Bronchial epithelial cell (primary cell): Measurements from ENCODE around the gene UGT2B17. TPM values are rescaled to one million over a fixed set of nuclear protein-coding genes. Genes with fewer than 3 reads are reported as not detected.

ENCODE experiments used
- DNase-seq: peaks from one replicate; pipeline ENCODE4 v3.0.0-alpha.2; 2010; ENCODE audit warnings: low read depth
- FAIRE-seq: peaks from 2 replicates; lab custom pipeline; 2011; peaks lifted over from hg19 to GRCh38; lab: Jason Lieb, UNC
- H3K27me3 ChIP-seq: 2 replicates; pipeline ENCODE4 v1.5.1; 2011; ENCODE audit warnings: low read length; ENCODE audit not compliant: control insufficient read depth, insufficient read depth
- H3K36me3 ChIP-seq: 2 replicates; pipeline ENCODE4 v1.5.1; 2011; ENCODE audit warnings: low read length; ENCODE audit not compliant: control insufficient read depth, insufficient read depth
- H3K4me3 ChIP-seq: 2 replicates; pipeline ENCODE4 v1.5.1; 2011; ENCODE audit warnings: mild to moderate bottlenecking, low read depth, low read length, control low read depth
- total RNA-seq: library from RNA; depleted of rRNA; stranded (reverse); fragments of >200 nt; gene quantifications from 2 replicates; pipeline ENCODE4 v1.2.1, GENCODE V29; 2014
- TF ChIP-seq, protein P1 (sequence below): IDR thresholded peaks from 2 replicates; pipeline ENCODE4 v1.5.1; 2011; ENCODE audit warnings: mild to moderate bottlenecking, moderate library complexity, low read length, control low read depth, inconsistent platforms; ENCODE audit not compliant: insufficient read depth, severe bottlenecking

The UGT2B17 gene
- total RNA-seq, 1 donor from 2014 or later, result not detected

DNA sequence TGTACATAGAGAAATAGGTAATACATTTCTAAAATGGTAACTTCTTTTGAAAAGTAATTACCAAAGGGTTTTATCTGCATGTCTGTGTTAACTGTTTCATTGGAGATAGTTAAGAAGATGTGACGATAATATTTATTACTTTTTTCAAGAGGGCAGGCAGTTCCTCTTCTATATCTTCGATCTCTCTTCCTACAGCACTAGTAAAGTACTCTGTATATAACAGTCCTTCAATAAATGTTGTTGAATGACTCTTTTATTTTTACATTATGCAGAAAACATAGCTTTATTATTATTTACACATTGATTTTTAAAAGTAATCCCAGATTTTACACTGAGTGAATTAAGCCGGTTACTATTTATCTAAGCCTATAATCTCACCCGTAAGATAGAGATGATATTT lies 77.1 kb downstream of the UGT2B17 start:
- H3K36me3 ChIP-seq, result no peaks in the 10 kb centered on the region
- no peaks in the 10 kb centered on the region for H3K27me3 ChIP-seq
- H3K4me3 ChIP-seq, result no peak overlapping the region
- DNase-seq (no peak), FAIRE-seq (no peak)
- TF ChIP-seq, protein P1, sequence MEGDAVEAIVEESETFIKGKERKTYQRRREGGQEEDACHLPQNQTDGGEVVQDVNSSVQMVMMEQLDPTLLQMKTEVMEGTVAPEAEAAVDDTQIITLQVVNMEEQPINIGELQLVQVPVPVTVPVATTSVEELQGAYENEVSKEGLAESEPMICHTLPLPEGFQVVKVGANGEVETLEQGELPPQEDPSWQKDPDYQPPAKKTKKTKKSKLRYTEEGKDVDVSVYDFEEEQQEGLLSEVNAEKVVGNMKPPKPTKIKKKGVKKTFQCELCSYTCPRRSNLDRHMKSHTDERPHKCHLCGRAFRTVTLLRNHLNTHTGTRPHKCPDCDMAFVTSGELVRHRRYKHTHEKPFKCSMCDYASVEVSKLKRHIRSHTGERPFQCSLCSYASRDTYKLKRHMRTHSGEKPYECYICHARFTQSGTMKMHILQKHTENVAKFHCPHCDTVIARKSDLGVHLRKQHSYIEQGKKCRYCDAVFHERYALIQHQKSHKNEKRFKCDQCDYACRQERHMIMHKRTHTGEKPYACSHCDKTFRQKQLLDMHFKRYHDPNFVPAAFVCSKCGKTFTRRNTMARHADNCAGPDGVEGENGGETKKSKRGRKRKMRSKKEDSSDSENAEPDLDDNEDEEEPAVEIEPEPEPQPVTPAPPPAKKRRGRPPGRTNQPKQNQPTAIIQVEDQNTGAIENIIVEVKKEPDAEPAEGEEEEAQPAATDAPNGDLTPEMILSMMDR, result no peak

DNA sequence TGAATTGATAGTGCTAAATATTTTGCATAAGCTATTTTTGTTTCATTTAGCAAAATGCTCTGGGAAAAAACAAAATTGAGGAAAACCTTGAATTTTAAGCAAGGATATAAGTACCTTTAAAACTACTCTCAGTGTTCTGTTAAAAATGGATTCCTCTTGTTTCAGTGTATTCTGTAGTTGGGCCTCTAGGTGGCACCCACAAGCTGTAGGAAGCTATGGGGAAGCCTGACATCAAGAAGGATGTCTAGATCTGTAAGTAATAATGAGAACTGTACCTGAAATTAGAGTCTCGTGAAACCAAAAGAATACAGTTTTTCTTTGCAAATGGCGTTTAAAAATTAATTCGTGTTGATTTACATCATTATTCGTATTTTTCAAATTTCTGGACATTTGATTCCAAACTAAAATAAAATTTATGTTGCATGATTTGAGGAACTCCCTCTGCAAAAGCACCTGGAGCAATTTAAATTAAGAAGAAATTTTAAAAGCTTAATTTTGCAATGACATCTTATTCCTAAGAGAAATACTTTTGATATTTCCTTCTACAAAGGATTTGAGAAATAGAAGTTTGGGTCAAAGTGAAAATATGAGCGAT lies 77.6 kb downstream of the UGT2B17 start:
- FAIRE-seq, result no peak
- H3K4me3 ChIP-seq, result no peak overlapping the region
- H3K36me3 ChIP-seq, result no peaks in the 10 kb centered on the region
- peak; percentile 63 for DNase-seq
- H3K27me3 ChIP-seq, result no peaks in the 10 kb centered on the region
- TF ChIP-seq, protein P1, result peak; percentile 60

DNA sequence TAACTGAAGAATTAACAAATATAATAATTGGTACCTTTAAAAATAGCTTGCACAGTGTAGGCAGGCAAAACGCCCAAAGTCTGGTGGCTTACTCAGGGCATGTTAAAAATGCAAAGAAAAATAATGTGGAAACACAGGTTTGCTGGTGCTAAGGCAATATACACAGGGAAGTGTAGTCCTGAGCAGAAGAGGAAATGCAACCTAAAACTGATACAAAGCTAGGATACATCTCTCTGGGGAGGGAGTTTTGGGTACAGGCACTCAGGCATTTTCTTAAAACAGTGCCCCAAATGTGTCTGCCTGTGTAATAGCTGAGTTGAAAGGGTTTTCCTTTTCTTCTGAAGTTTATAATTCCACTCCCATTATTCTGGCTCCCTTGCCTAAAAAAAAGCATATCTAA lies 81.4 kb downstream of the UGT2B17 start:
- FAIRE-seq (no peak), DNase-seq (no peak)
- Histone ChIP-seq H3K4me3 (no peak overlapping the region), H3K27me3 (no peaks in the 10 kb centered on the region), H3K36me3 (no peaks in the 10 kb centered on the region)
- TF ChIP-seq, protein P1, result no peak

DNA sequence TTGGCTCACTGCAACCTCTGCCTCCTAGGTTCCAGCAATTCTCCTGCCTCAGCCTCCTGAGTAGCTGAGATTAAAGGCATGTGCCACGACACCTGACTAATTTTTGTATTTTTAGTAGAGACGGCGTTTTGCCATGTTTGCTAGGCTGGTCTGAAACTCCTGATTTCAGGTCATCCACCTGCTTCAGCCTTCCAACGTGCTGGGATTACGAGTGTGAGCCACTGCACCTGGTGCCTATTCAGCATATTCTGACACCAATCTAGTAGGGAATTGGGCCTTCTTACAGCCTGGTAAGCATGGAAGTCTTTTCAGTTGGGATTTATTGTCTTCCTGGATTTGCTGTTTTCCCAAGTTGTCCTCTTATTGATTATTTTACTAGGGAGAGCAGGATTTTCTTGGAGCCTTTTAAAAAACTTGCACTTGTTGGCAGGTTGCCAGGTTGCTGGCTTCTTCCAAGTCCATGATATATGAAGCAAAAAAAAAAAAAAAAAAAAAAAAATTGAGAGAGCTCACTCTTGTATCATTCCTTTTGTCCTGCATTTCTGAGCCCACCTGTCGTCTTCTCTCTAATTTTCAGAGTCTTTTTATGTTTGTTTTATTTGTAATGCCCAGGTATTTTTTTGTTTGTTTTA lies 85.2 kb downstream of the UGT2B17 start:
- TF ChIP-seq, protein P1, result no peak
- Histone ChIP-seq H3K27me3 (no peaks in the 10 kb centered on the region), H3K4me3 (no peak overlapping the region), H3K36me3 (no peaks in the 10 kb centered on the region)
- no peak for DNase-seq
- FAIRE-seq, result no peak

DNA sequence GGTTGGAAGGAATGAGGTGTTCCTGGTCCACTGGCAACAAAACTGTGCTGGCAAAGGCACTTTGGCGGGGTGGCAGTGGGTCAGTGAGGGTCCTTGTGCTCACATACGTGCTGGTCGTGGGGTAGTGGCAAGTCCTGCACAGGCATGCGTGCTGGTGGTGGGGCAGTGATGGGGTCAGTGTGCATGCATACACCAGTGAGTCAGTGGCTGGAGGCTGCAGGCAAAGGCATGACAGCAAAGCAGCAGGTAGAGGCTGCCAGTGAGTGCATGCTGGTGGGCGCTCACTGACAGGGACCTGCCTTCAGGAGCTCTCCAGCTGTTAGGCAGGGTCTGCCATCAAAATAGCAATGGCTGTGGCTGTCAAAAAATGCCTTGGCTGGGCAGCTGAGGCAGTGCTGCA lies 86.8 kb downstream of the UGT2B17 start:
- TF ChIP-seq, protein P1, result no peak
- peak; percentile 50 for FAIRE-seq
- no peak for DNase-seq
- Histone ChIP-seq H3K27me3 (no peaks in the 10 kb centered on the region), H3K4me3 (no peak overlapping the region), H3K36me3 (no peaks in the 10 kb centered on the region)

Other genes with a start within 250 kb of the UGT2B17 start
- gene YTHDC1, start 226.2 kb downstream of the UGT2B17 start, total RNA-seq, result 44.5 and 68.4 TPM in 2 replicates
- 9.2 and 45.2 TPM in 2 replicates for gene TMPRSS11E, start 128.9 kb downstream of the UGT2B17 start, total RNA-seq
- under 0.01 TPM in 1 of 2 replicates, not detected in the other for gene UGT2B15, start 94.3 kb upstream of the UGT2B17 start, total RNA-seq
- gene UGT2B10, start 239.7 kb upstream of the UGT2B17 start, total RNA-seq, result not detected in 2 replicates